Gastroesophageal sphincter (tissue), 4 donors: ENCODE measurements around the gene CYP4F12. TPM values are rescaled to one million over a fixed set of nuclear protein-coding genes. Genes with fewer than 3 reads are reported as not detected.

ENCODE experiments used
- ATAC-seq: fragments of 150-250 bp; one replicate; pipeline ENCODE4 v1.9.1; 2016; ENCODE audit warnings: mild to moderate bottlenecking, moderate library complexity
- H3K27ac ChIP-seq, 4 donors: fragments of 200-600 bp; sonication (generic) in 3 of 4; 1 replicate in 3 of 4; 2 replicates in 1 of 4; pipeline ENCODE4 v1.5.1; 2016 to 2019
- H3K27me3 ChIP-seq: fragments of 200-600 bp; sonication (generic); one replicate; pipeline ENCODE4 v1.5.1; 2019
- H3K36me3 ChIP-seq, 2 donors: fragments of 200-600 bp; sonication (generic); one replicate each; pipeline ENCODE4 v1.5.1; 2019; ENCODE audit warnings: control low read depth in 1 of 2
- H3K4me1 ChIP-seq, 3 donors: fragments of 200-600 bp; sonication (generic); 1 replicate in 2 of 3; 2 replicates in 1 of 3; pipeline ENCODE4 v1.5.1; 2016 to 2019; ENCODE audit warnings: control low read depth in 2 of 3
- H3K4me3 ChIP-seq, 2 donors: fragments of 200-600 bp; sonication (generic); one replicate each; pipeline ENCODE4 v1.5.1; 2019; ENCODE audit warnings: mild to moderate bottlenecking in 1 of 2, moderate library complexity in 1 of 2
- H3K9me3 ChIP-seq, 3 donors: fragments of 200-600 bp; sonication (generic); one replicate each; pipeline ENCODE4 v1.5.1; 2017 to 2019; ENCODE audit warnings: control low read depth in 2 of 3
- EP300 ChIP-seq: sonication (generic); formaldehyde crosslinking; IDR thresholded peaks from one replicate; pipeline ENCODE4 v1.6.1; 2017; ENCODE audit warnings: antibody characterized with exemption, mild to moderate bottlenecking
- POLR2A ChIP-seq, 2 donors: fragments of 450-650 bp; IDR thresholded peaks; one replicate each; pipeline ENCODE4 v1.6.1; 2017; ENCODE audit warnings: antibody characterized with exemption in 2 of 2, mild to moderate bottlenecking in 2 of 2, moderate library complexity in 1 of 2
- POLR2AphosphoS5 ChIP-seq: sonication (generic); formaldehyde crosslinking; IDR thresholded peaks from one replicate; pipeline ENCODE4 v1.6.1; 2017; ENCODE audit warnings: antibody characterized with exemption
- WGBS, 2 donors: methylation state at CpG; one replicate each; pipeline ENCODE4 v1.1.5; 2018; ENCODE audit warnings: low coverage in 1 of 2; 5-methylcytosine and 5-hydroxymethylcytosine counted together
- total RNA-seq, 4 donors: library from RNA; depleted of rRNA; stranded (reverse); fragments of >200 nt; gene quantifications; one replicate each; pipeline ENCODE4 v1.1.0, GENCODE V29; 2016
- TF ChIP-seq, protein P1 (sequence below), 4 experiments: fragments of 200-600 bp in 2 of 4; fragments of 450-650 bp in 2 of 4; sonication (generic) in 1 of 4; IDR thresholded peaks; one replicate each; pipeline ENCODE4 v1.5.1; 2017 to 2019; ENCODE audit warnings: antibody characterized with exemption in 4 of 4, mild to moderate bottlenecking in 2 of 4, moderate library complexity in 2 of 4

The CYP4F12 gene
- total RNA-seq, 4 donors from 2014 or later, result 5.1 to 14.1 (median 6.8) TPM

DNA sequence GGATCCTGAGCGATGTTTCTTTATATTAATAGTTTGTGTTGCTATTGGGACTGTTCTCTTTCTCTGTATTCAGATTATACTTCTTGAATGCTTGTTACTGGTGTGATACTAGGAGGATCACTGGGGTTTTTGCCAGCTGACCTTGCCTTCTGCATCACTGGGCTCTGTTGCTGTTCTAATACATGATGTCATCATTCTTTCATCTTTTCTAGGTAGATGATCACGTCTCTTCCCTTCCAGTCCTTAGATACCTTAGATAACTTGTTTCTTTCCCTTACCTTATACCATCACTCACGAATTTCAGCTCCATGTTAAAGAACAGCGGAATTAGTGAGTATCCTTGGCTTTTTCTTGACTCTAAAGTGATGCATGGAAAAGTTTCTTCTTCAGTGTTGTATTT lies 64.8 kb downstream of the CYP4F12 start, which contains the start of gene OR10H3:
TSS of gene OR10H3 (plus strand) at position 264 of the 400 bp plus-strand sequence. CDS start 3,408 bp downstream, outside the sequence.
- Histone ChIP-seq H3K4me3 (no peak within 1 kb of the TSS), H3K4me1 (no peaks in the 10 kb centered on the region), H3K9me3 (peaks cover 0 to 27% (median 0%) of the 10 kb centered on the region in 3 donors), H3K27me3 (peaks cover 24% of the 10 kb centered on the region), H3K36me3 (no peaks in the 10 kb centered on the region), H3K27ac (no peak within 1 kb of the TSS)
- TF ChIP-seq EP300 (no peak), POLR2AphosphoS5 (no peak)
- WGBS, 2 donors, result 45 to 87% methylated on average over 2 to 4 of the region's 4 CpGs
- no peak for ATAC-seq

DNA sequence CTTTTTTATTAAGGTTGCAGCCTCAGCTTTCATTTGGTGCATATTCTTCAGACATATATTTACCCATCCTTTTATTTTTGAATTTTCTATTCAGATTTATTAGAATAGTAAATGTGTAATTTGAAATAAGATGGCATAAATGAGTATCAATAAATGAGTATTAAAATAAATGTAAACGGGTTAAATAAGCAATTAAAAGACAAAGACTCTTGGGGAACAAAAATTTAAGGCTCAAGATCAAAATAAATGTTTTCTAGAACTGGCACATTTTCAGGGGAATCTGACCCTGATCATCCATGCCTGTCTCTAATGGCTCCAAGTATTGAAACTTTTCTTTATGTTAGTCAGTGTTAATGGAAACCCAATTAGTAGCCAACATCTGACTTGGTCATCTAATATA lies 67.9 kb downstream of the CYP4F12 start:
- H3K4me1 ChIP-seq, result no peaks in the 10 kb centered on the region
- H3K27ac ChIP-seq, result no peak overlapping the region
- H3K27me3 ChIP-seq, result peaks cover 27% of the 10 kb centered on the region
- H3K36me3 ChIP-seq, result no peaks in the 10 kb centered on the region
- WGBS, 2 donors, result 67 to 76% methylated on average over 1 of the region's 1 CpG
- TF ChIP-seq POLR2AphosphoS5 (no peak), POLR2A (IDR thresholded peaks at IDR 0.05) (no peak), EP300 (no peak)
- TF ChIP-seq, protein P1, sequence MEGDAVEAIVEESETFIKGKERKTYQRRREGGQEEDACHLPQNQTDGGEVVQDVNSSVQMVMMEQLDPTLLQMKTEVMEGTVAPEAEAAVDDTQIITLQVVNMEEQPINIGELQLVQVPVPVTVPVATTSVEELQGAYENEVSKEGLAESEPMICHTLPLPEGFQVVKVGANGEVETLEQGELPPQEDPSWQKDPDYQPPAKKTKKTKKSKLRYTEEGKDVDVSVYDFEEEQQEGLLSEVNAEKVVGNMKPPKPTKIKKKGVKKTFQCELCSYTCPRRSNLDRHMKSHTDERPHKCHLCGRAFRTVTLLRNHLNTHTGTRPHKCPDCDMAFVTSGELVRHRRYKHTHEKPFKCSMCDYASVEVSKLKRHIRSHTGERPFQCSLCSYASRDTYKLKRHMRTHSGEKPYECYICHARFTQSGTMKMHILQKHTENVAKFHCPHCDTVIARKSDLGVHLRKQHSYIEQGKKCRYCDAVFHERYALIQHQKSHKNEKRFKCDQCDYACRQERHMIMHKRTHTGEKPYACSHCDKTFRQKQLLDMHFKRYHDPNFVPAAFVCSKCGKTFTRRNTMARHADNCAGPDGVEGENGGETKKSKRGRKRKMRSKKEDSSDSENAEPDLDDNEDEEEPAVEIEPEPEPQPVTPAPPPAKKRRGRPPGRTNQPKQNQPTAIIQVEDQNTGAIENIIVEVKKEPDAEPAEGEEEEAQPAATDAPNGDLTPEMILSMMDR (IDR thresholded peaks at IDR 0.05), result no peak
- peaks cover 0 to 27% (median 0%) of the 10 kb centered on the region in 3 donors for H3K9me3 ChIP-seq
- H3K4me3 ChIP-seq, result no peak overlapping the region
- no peak for ATAC-seq

Other genes starting within 250 kb of the CYP4F12 start
- gene WIZ, start 223.1 kb upstream of the CYP4F12 start, total RNA-seq, result 10 to 100 TPM; 24.4 to 94.6 (median 49.9) TPM
- 1 to 10 TPM; 1.3 to 3.1 (median 2.1) TPM for gene RASAL3, start 208.5 kb upstream of the CYP4F12 start, total RNA-seq
- gene PGLYRP2, start 193.6 kb upstream of the CYP4F12 start, total RNA-seq, result not detected
- under 1 TPM in 3 of 4 donors, not detected in 1; 0.19 to 0.47 (median 0.47) TPM for gene CYP4F22, start 164.6 kb upstream of the CYP4F12 start, total RNA-seq
- not detected for gene CYP4F8, start 57.9 kb upstream of the CYP4F12 start, total RNA-seq
- gene CYP4F3, start 32.2 kb upstream of the CYP4F12 start, total RNA-seq, result 1 to 10 TPM in 1 of 4 donors, under 1 TPM in 2, not detected in 1; 0.08 to 5.3 (median 0.81) TPM
- not detected for gene OR10H2, start 54.9 kb downstream of the CYP4F12 start, total RNA-seq
- gene OR10H3, start 64.9 kb downstream of the CYP4F12 start, total RNA-seq, result not detected
- not detected for gene OR10H5, start 114.6 kb downstream of the CYP4F12 start, total RNA-seq
- gene OR10H1, start 142.6 kb downstream of the CYP4F12 start, total RNA-seq, result not detected
- gene CYP4F2, start 225.0 kb downstream of the CYP4F12 start, total RNA-seq, result not detected